ENCODE data around the gene RAB41.

The RAB41 gene

GRCh38 chrX:70292788-70293187 lies 10.8 kb downstream of the RAB41 start:
- Histone ChIP-seq H3K4me3 (replicated peaks; ENCODE audit: insufficient read depth, low read length) (no peak overlapping the region), H3K27ac (replicated peaks) (no peak overlapping the region), H3K27me3 (ENCODE audit: insufficient read depth, poor library complexity, severe bottlenecking) (no peaks in the 10 kb centered on the region)
- DNase-seq (ENCODE audit: low read depth in 1 of 2, low spot score in 1 of 2), result no peak
- no peak for TF ChIP-seq REST (IDR thresholded peaks at IDR 0.05; ENCODE audit: insufficient replicate concordance, low read depth)
- no peak for TF ChIP-seq SPI1 (IDR thresholded peaks at IDR 0.05; ENCODE audit: borderline replicate concordance, low read depth)
- no peak for TF ChIP-seq GABPA (IDR thresholded peaks at IDR 0.05; ENCODE audit: low read depth)
- no peak for TF ChIP-seq CTCF (IDR thresholded peaks at IDR 0.05; ENCODE audit: insufficient read depth, low read length)
- TF ChIP-seq POLR2AphosphoS5 (IDR thresholded peaks at IDR 0.05; ENCODE audit: low read depth), result no peak

GRCh38 chrX:70293621-70294020 lies 11.6 kb downstream of the RAB41 start:
- no peak overlapping the region for H3K27ac ChIP-seq (replicated peaks)

GRCh38 chrX:70301716-70302115 lies 19.7 kb downstream of the RAB41 start:
- H3K4me3 ChIP-seq (replicated peaks; ENCODE audit: insufficient read depth, low read length), result no peak overlapping the region
- no peak for TF ChIP-seq GABPA (IDR thresholded peaks at IDR 0.05; ENCODE audit: low read depth)
- TF ChIP-seq CTCF (IDR thresholded peaks at IDR 0.05; ENCODE audit: insufficient read depth, low read length), result no peak
- no peak for TF ChIP-seq POLR2AphosphoS5 (IDR thresholded peaks at IDR 0.05; ENCODE audit: low read depth)
- H3K27ac ChIP-seq (replicated peaks), result no peak overlapping the region
- no peak for DNase-seq (ENCODE audit: low read depth in 1 of 2, low spot score in 1 of 2)
- no peaks in the 10 kb centered on the region for H3K27me3 ChIP-seq (ENCODE audit: insufficient read depth, poor library complexity, severe bottlenecking)

More at GRCh38 chrX:70293621-70294020, 11.6 kb downstream of the RAB41 start:
- DNase-seq (ENCODE audit: low read depth in 1 of 2, low spot score in 1 of 2), result no peak
- no peak for TF ChIP-seq CTCF (IDR thresholded peaks at IDR 0.05; ENCODE audit: insufficient read depth, low read length)
- TF ChIP-seq POLR2AphosphoS5 (IDR thresholded peaks at IDR 0.05; ENCODE audit: low read depth), result no peak
- no peak for TF ChIP-seq SPI1 (IDR thresholded peaks at IDR 0.05; ENCODE audit: borderline replicate concordance, low read depth)
- TF ChIP-seq REST (IDR thresholded peaks at IDR 0.05; ENCODE audit: insufficient replicate concordance, low read depth), result no peak
- TF ChIP-seq GABPA (IDR thresholded peaks at IDR 0.05; ENCODE audit: low read depth), result no peak
- H3K27me3 ChIP-seq (ENCODE audit: insufficient read depth, poor library complexity, severe bottlenecking), result no peaks in the 10 kb centered on the region
- no peak overlapping the region for H3K4me3 ChIP-seq (replicated peaks; ENCODE audit: insufficient read depth, low read length)

GRCh38 chrX:70313503-70313902 lies 31.5 kb downstream of the RAB41 start:
- H3K4me3 ChIP-seq (replicated peaks; ENCODE audit: insufficient read depth, low read length), result no peak overlapping the region
- no peaks in the 10 kb centered on the region for H3K27me3 ChIP-seq (ENCODE audit: insufficient read depth, poor library complexity, severe bottlenecking)
- no peak for DNase-seq (ENCODE audit: low read depth in 1 of 2, low spot score in 1 of 2)
- H3K27ac ChIP-seq (replicated peaks), result no peak overlapping the region
- TF ChIP-seq SPI1 (IDR thresholded peaks at IDR 0.05; ENCODE audit: borderline replicate concordance, low read depth) (no peak), GABPA (IDR thresholded peaks at IDR 0.05; ENCODE audit: low read depth) (no peak), REST (IDR thresholded peaks at IDR 0.05; ENCODE audit: insufficient replicate concordance, low read depth) (no peak), POLR2AphosphoS5 (IDR thresholded peaks at IDR 0.05; ENCODE audit: low read depth) (no peak), CTCF (IDR thresholded peaks at IDR 0.05; ENCODE audit: insufficient read depth, low read length) (no peak)

All from HL-60 (cell line).